ENCODE data around the gene MAP7.
"Not testable (repeated sequence)": the region's sequence is repeated elsewhere in the genome, so short reads cannot be mapped to it uniquely, and the experiment has no call there.

Gene MAP7

DNA sequence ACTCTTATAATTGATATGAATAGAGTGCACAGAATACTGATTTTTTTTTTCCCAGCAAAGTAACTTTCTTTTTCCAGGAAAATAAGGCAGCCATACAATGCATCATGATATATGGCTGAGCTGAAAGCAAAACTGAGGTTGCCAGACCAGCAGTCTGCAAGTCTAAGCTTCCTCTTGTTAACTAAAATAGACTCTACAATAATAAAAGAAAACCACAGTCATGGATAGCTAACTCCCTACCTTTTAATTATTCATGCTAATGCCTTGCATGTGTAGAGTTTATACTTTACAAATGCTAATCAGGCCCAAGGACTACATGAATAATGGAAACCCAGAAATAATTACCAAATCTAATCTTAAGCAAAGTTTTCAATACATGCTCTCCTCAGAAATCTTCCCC, 47.4 kb downstream of the MAP7 start:
- no peak for DNase-seq (ENCODE audit: low spot score)

GRCh38 chr6:136501514-136501913, 48.7 kb downstream of the MAP7 start:
- DNase-seq (ENCODE audit: low spot score) = no peak

DNA sequence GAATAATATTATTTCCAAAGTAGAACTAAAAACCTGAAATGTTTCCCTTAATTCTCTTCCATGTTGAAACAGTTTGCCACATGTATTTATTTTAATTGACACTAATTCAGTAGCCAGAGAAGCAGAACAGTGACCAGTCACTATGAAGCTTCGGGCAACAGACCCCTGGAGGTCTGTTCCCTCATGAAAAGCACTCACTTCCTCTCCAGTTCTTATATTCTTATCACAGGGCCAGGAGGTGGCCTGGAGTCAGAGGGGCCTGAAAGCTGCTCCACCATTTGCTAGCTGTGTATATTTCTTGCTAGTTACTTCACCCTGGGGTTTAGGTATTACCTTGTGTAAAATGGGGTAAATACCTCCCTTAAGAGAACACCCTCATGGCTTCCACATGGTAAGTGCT, 49.1 kb downstream of the MAP7 start:
- DNase-seq (ENCODE audit: low spot score) = no peak

DNA sequence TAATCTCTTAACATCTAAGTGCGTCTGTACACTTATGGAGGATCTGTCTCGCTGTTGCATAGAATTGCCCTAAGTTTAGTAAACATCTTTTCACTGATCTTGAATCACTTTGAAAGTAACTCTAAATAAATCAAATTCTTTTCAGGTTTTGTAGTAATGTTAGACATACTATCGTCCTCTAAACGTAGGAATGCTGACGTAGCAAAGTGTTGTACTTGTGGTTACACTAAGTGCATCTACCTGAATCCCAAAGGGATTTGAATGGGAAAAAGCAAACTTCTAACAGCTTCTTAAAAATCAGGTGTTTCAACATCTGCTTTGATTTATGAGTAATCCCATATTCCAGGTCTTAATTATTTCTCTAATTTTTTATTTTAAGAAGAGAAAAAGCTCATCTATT, 49.8 kb downstream of the MAP7 start:
- DNase-seq (ENCODE audit: low spot score) = no peak

DNA sequence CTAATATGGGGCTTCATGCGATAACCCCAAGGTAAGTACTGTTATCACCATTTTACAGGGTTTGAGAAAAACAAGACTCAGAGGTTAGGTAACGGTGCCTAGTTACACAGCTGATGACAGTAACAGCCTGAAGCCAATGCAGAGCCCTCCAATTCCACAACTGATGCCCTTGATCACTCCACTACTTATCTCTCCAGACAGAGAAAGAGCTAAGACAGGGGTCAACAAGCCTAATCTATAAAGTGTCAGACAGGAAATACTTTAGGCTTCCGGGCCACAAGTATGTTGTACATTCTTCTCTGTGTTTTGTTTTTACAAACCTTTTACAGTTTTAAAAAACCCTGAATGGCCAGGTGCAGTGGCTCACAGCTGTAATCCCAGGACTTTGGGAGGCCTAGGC, 50.9 kb downstream of the MAP7 start:
- DNase-seq (ENCODE audit: low spot score) = no peak

DNA sequence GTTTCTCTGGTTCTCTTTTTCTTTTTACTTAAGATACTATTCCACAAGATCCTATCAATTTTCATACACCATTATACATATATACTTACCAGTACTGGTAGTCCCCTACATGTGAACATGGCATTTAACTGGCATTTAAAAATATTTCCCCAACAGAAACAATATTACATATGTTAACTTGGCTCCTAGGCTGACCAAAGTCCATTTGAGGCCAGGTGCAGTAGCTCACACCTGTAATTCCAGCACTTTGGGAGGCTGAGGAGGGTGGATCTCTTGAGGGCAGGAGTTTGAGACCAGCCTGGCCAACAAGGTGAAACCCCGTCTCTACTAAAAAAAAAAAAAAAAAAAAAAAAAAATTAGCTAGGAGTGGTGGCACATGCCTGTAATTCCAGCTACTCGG, 53.8 kb downstream of the MAP7 start:
- not testable (repeated sequence) for DNase-seq (ENCODE audit: low spot score)

DNA sequence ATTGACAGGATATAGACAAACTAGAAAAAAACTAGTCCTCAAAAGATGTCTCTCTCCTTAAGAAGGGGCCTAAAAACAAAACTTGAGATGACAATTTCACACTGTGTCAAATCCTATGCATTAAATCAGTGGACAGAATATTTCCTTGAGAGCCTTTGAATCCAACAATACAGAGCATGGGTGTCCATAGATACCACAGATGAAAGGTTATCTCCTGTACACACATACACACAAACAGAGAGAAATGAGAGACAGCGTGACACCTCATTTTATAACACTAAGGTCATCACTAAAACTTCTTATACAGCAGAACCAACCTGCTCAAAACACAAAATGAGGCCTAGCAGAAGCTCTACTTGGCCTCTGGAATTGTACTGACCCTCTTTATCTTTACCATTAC, 55.5 kb downstream of the MAP7 start:
- no peak for DNase-seq (ENCODE audit: low spot score)

- no peak for DNase-seq (ENCODE audit: low spot score)
Measured at GRCh38 chr6:136494059-136494458, 56.2 kb downstream of the MAP7 start.

GRCh38 chr6:136492409-136492808, 57.8 kb downstream of the MAP7 start:
- DNase-seq (ENCODE audit: low spot score) = no peak

GRCh38 chr6:136491754-136492153, 58.5 kb downstream of the MAP7 start:
- no peak for DNase-seq (ENCODE audit: low spot score)

- no peak for DNase-seq (ENCODE audit: low spot score)
Measured at GRCh38 chr6:136491251-136491650, 59.0 kb downstream of the MAP7 start.

GRCh38 chr6:136489689-136490033, 60.6 kb downstream of the MAP7 start:
- not testable (repeated sequence) for DNase-seq (ENCODE audit: low spot score)

DNA sequence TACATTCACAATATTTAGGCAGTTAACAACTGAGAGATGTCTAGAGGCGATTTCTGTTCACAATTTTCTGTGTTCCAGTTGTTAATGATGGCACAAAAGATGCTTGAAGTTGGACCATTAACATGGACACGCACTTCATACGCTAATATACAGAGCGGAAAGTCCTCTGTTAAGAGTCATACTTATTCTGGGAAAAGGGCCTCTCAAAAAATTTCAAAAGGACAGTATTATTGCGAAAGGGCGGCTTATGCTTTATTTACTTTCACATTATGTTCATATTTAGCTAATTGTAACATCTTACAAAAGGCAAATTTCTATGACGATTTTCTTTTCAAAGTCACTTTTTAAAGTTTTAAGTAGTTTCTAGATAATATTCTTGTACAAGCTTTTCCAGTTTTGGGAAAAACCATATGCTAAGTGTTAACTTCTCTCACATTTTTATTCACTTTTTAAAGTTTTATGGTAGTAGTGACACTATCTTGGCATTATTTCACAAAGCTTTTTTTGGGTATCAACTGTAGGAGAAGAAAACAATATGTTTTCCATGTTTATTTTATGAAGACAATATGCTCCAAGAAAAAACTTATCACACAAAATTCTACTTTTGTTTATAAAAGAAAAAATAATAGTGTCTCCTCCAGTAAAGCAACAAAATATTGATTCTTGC, 62.3 kb downstream of the MAP7 start:
- no peak for DNase-seq (ENCODE audit: low spot score)

- DNase-seq (ENCODE audit: low spot score) = no peak
Measured at GRCh38 chr6:136486357-136486756, 63.9 kb downstream of the MAP7 start.

GRCh38 chr6:136483906-136484305, 66.3 kb downstream of the MAP7 start:
- DNase-seq (ENCODE audit: low spot score) = no peak

- not testable (repeated sequence) for DNase-seq (ENCODE audit: low spot score)
Measured at GRCh38 chr6:136483005-136483404, 67.2 kb downstream of the MAP7 start.

DNA sequence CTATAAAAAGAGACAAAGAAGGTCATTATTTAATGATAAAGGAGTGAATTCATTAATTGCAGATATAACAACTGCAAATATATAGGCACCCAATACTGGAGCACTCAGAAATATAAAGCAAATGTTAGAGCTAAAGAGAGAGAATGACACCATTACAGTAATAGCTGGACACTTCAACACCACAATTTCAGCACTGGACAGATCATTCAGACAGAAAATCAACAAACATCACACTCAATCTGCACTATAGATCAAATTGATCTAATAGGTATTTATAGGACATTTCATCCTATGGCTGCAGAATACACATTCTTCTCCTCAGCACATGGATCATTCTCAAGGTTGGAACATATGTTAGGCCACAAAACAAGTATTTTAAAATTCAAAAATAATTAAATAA, 72.7 kb downstream of the MAP7 start:
- no peak for DNase-seq (ENCODE audit: low spot score)

DNA sequence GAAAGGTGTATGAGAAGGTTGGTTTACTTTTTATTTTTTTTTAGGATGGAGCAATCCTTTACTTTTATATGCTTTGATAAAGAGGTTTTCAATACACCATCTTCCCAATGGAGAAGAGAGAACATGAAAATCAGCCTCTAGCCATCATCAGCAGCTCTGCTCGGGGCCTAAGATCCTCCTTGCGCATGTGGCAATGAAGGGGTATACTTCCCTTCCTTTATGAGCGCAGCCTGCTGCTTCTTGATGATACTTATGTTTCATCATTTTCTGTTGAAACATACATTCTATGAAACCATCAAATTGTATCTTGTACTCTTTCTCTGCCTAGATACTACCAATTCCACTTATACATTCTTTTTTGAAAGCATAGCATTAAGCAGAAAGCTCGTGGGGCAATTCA, 74.5 kb downstream of the MAP7 start:
- DNase-seq (ENCODE audit: low spot score) = no peak

GRCh38 chr6:136474241-136474640, 76.0 kb downstream of the MAP7 start:
- DNase-seq (ENCODE audit: low spot score) = no peak

DNA sequence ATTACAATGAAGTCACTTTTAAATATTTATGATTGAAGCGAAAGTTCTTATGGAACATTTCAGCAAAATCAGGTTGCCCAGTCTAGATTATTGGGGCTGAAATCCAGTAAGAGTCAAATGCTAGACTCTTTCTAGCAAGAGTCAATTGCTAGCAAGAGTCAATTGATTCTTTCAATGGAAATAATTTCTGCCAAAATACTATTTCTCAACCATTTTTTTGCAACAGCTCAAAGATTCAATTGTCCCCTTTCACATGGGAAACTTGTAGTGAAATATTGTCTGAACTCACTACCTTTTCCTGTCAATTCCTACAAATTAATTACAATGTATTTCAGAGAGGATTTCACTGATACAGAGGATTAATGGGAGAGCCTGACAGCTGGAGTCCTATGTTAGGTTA, 78.3 kb downstream of the MAP7 start:
- no peak for DNase-seq (ENCODE audit: low spot score)

DNA sequence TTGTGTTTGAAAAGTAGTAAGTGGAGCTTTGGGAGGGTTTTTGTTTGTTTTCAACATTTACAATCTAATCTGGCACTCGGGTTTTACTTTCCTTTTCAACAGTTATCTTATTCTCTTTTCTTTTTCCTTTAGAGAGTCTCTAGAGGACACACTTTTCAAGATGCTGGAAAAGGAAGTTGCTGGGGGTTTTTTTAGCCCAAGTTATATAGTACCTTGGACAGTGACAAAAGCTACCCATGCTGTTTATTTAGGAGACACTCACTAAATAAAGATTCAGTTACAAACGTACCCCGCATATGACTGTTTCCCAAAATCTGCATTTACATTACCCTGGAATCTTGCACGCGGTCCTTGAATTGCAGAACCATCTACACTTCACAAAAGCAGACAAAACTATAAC, 78.8 kb downstream of the MAP7 start:
- no peak for DNase-seq (ENCODE audit: low spot score)

- DNase-seq (ENCODE audit: low spot score) = no peak
Measured at GRCh38 chr6:136470044-136470443, 80.2 kb downstream of the MAP7 start.

GRCh38 chr6:136469154-136469553, 81.1 kb downstream of the MAP7 start:
- DNase-seq (ENCODE audit: low spot score) = no peak

DNA sequence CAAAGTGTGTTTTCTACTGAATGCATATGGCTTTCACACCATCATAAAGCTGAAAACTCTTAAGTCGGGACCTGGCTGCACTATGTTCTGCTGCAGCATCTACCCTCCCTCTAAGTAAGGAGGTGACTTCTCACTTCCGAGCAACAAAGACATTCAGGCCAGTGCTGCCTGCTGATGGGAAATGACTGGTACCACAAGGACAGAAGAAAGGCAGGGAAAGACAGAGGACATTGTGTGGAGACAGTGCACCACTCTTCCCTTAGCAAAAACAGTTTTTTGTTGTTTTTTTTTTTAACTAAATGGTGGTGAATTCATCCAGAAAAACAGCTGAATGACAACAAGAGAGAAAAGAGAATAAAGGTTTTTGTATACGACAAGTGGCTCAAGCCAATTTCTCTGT, 81.5 kb downstream of the MAP7 start:
- no peak for DNase-seq (ENCODE audit: low spot score)

- DNase-seq (ENCODE audit: low spot score) = no peak
Measured at GRCh38 chr6:136467186-136467585, 83.0 kb downstream of the MAP7 start.
